NOMO-1 (cell line): ENCODE results near the gene WDR90.

Experiments
- DNase-seq, 2 experiments: peaks; one replicate each; lab custom pipeline; 2025; ENCODE audit not compliant: unreplicated experiment in 2 of 2; lab: John Stamatoyannopoulos, UW

Gene WDR90

GRCh38 chr16:658679-659571 lies 9.8 kb downstream of the WDR90 start:
- no peak for DNase-seq

- DNase-seq: no peak
Measured at GRCh38 chr16:659618-660017, 10.5 kb downstream of the WDR90 start.

- no peak for DNase-seq
Measured at GRCh38 chr16:660132-660458, 10.9 kb downstream of the WDR90 start.

GRCh38 chr16:660459-661183 lies 11.5 kb downstream of the WDR90 start:
- DNase-seq: peak; percentile 79 to 86

- no peak for DNase-seq
Measured at GRCh38 chr16:661184-661821, 12.1 kb downstream of the WDR90 start.

- DNase-seq: no peak
Measured at GRCh38 chr16:662095-662494, 12.9 kb downstream of the WDR90 start.

- DNase-seq: no peak
Measured at GRCh38 chr16:662597-662996, 13.4 kb downstream of the WDR90 start.

- no peak for DNase-seq
Measured at GRCh38 chr16:666572-666971, 17.4 kb downstream of the WDR90 start.

- no peak for DNase-seq
Measured at GRCh38 chr16:667113-667779, 18.1 kb downstream of the WDR90 start.

GRCh38 chr16:667780-668518 lies 18.8 kb downstream of the WDR90 start, which contains the start of gene RHOT2:
RHOT2 (plus strand) TSS chr16:668132; CDS start chr16:668200, 68 bp downstream.
- DNase-seq: peak; percentile 87 to 94

GRCh38 chr16:668519-669171 lies 19.5 kb downstream of the WDR90 start:
- no peak for DNase-seq

GRCh38 chr16:669666-670065 lies 20.5 kb downstream of the WDR90 start:
- DNase-seq: no peak

- no peak for DNase-seq
Measured at GRCh38 chr16:670485-671352, 21.6 kb downstream of the WDR90 start.

GRCh38 chr16:671353-672131 lies 22.4 kb downstream of the WDR90 start:
- no peak for DNase-seq

- DNase-seq: no peak
Measured at GRCh38 chr16:672371-672770, 23.2 kb downstream of the WDR90 start.

GRCh38 chr16:672851-673250 lies 23.7 kb downstream of the WDR90 start:
- no peak for DNase-seq

- DNase-seq: no peak
Measured at GRCh38 chr16:673399-673991, 24.3 kb downstream of the WDR90 start.
